HG03439 (cell line): Measurements from ENCODE around the gene CDCA4.

Experiments used
- ATAC-seq: cut with Tn5 transposase; IDR thresholded peaks from one replicate; pipeline ENCODE4 v1.9.1; 2021; ENCODE audit warnings: mild to moderate bottlenecking, moderate library complexity; ENCODE audit not compliant: unreplicated experiment

Gene CDCA4

DNA sequence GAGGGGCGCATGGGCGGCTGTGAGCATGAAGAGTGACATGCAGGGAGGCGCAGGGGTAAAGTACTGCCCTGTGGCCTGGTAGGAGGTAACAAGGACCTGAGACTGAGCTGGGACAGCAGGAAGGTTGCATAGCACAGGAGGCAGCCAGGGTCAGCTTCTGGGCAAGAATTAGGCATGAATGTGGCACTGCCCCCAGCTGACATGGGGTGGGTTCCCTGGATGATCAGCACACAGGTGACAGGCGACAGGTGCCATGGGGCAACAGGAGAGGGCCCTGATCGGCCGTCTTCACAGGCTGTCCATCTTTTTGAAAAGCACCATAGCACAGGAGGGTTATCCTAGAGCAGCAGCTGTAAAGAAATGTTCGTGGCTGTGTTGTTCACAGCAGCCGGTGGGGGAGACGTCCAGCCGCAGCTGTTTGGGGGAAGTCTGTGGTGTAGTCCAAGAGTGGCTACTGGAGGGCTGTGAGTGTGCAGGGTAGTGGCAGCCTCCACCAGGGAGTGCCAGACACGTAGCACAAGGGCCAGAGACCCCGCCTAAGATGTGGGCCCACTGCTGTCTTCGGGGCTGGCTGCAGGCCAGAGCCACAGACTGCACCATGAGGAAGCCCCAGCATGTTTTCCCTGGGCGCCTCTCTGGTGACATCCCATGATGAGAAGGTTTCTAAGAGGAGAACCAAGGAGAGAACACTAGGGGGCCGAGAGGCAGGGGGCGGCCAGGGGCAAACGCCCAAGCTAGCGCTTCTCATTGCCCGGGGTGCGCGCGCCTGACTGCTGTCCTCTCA lies 26.9 kb downstream of the CDCA4 start:
- no peak for ATAC-seq

DNA sequence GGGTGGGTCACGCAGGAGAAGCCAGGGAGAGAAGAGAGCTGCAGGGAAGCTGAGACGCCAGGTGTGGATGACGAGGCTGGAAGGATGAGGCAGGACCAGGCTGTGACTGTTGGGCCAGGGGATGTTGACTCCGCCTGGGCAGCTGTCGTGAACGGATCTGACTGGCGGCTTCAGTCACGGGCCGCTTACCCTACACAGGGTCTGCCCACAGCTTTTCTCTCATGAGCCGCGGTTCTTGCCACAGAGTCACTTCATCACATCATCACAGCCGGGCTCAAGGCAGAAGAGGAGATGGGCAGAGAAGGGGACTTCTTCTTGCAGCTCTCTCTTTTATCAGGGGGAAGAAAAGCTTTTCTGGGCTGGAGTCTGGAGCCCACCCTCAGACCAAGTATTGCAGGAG lies 27.6 kb downstream of the CDCA4 start:
- no peak for ATAC-seq

DNA sequence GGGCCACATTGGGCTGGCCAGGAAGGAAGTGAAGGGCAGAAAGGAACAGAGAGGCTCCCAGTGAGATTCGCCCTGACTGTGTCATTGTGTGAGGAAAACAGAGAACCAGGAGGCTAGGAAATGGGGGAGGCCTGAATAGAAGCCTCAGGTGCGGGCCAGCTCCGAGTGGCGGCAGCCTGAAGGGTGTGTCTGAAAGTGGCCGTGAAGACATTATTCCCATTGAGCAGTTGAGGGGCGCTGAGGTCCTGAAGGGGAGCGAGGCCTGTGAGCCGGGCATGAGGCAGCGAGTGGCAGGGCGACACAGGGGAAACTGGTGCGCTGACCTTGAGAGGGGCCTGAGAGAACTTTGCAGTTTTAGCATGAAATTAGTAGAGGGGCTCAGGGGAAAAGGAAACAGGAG lies 28.4 kb downstream of the CDCA4 start:
- ATAC-seq = no peak

DNA sequence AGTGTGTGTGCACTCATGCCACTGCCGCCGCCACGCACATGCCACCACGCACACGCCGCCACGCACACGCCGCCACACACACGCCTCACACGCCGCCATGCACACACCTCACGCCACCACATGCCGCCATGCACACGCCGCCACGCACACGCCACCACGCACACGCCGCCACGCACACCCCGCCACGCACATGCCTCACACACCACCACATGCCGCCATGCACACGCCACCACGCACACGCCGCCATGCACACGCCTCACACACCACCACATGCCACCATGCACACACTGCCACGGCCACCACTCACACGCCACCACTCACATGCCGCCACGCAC lies 29.0 kb downstream of the CDCA4 start:
- ATAC-seq = no peak

DNA sequence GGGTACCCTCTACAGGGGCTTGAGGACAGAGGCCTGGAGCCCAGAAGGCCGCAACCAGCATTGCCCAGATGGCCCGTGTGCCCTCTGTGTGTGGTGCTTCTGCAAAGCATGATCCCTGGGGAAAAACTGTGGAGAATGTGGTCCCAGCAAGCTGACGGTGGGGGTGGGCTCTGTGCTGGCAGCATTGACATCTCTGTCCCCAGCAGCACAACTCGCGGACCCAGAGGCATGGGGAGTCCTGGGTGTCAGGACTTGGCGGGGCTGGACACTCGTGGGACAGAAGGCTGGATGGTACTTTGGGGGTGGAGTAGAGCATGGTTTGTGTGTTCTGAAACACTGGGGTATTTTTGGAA lies 31.0 kb downstream of the CDCA4 start:
- ATAC-seq = no peak

DNA sequence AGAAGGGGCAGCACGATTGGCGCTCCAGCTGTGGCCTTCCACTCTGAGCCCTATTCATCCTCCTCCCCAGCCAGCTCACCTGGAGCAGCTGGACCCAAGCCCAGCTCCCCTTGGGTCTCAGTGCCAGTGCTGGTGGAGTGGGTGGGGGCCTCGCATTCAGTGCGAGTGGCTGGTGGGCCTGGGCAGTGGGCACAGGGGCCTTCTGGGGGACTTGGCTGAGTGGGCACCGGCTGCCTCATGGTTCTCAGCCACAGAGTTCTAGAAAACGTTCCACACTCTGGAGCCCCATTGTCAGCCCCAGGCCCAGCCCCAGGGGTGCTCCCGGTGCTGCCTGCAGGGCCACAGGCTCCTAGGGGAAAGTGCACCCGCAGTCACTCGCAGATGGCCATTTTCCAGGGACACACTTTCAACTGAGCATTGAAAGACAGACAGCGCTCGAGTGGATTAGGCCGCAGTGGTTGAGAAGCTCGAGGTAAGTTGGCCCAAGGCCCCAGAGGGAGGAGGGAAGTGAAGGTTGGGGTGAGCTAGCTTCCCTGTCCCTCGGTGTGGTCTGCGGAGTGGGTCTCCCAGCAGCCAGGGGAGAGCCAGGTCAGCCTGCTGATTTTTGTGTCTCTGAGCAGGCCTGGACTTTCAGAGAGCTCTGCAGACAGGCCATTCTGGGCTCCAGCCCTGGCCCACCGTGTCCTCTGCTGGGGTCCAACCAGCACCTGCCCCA lies 31.5 kb downstream of the CDCA4 start:
- no peak for ATAC-seq

DNA sequence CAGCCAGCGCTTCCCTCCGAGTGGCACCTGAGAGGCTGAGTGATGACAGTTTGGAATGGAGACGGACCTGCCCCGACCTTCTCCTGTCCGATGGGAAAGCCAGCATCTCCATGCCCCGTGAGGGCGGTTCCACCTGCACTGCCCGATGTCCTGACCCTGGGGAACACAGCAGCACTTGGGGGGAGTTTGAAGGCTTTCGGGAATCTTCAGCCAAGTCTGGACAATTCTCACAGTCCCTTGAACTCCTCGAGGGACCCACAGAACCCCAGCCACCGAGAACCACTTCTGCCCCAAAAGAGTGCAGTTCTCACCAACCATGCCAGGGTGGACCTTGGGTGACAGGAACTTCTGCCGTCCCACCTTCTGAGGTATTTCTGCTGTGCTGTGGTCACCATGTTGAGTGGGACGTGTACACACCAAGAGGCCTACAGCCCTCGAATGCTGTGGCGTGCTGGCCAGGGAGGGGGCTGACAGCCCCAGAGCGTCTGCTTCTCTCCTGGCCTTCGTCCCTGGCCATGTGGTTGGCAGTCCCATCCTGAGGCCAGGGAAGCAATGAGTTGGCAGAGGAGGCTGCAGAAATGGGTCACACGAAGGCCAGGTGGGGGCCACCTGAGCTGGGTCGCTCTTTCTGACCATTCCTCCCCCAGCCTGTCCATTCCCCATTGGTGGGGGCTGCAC lies 34.3 kb downstream of the CDCA4 start:
- ATAC-seq = no peak

DNA sequence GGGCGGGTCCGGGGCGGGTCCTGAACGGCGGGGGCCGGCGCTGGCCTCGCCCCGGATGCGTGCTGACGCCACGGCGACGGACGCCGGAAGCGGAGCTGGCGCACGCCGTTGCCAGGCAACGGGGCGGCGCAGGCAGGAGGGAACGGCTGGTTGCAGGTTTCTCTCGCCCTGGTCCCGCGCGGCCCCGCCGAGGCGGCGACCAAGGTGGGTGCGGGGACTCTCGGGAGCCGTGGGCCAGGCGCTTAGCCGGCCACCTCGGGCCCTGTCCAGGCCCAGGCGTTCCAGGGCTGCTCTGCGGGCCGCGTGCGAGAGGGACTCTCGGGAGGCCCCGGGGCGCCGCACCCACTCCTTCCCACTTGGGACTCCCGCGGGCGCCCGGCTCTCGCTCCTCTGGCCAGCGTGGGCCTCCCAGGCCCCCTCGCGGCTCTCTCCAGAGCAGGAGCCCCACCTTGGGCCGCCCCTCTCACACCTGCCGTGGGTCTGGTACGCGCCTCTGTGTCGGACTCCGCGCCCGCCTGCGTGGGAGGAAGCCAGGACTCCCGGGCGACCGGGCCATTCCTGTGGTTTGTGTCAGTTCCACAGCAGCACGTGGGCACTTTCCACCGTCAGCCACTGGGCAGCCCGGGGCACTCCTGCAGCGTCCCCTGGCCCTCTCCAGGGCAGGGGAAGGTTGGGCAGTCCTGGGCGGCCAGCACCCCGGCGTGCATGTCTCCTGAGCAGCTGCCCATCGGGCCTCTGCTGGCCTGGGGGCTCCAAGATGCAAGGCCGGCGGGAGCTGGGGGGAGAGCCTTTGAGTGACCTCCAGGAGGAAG lies 35.0 kb downstream of the CDCA4 start, which contains the start of gene CLBA1:
Gene CLBA1, plus strand, starts transcription at position 114 of the 812 bp plus-strand sequence. Its CDS starts 644 bp downstream, at position 758.
- peak; percentile 92 for ATAC-seq

DNA sequence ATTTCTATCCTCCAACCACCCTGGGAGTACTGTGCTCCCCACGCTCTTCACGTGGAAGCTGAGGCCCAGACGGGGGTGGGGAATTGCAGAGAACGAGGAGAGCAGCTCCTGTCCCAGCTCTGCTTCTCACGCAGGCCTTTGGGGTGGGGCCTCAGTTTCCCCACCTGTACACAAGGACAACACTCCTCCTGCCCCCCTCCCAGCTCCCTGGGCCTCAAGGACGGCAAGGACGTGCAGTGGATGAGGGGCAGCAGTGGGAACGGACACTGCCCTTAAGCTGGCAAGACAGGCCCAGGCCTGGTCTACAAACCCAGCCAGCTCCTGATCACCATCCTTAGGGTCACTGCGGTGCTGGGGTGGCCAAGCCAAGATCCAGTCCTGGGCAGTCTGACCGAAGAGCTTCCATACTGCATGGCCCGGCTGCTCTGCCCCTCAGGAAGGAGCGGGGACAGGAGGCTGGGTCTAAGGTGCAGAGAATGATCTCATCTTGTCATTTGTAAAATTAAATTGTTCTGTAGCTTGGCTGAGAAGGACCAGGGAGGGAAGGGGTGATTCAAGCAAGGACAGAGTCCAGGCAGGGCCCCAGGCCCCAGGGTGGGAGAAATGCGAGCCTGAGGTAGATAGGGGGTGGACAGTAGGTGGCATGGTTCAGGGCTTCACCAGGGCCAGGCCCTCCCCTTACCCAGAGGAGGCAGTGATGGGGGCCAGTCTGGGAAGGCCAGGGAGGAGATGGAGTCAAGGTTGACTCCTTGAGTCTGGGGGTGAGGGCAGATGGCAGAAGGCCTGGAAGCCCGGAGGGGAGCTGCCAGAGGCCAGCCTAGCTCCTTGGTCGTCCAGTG lies 36.6 kb downstream of the CDCA4 start:
- no peak for ATAC-seq

DNA sequence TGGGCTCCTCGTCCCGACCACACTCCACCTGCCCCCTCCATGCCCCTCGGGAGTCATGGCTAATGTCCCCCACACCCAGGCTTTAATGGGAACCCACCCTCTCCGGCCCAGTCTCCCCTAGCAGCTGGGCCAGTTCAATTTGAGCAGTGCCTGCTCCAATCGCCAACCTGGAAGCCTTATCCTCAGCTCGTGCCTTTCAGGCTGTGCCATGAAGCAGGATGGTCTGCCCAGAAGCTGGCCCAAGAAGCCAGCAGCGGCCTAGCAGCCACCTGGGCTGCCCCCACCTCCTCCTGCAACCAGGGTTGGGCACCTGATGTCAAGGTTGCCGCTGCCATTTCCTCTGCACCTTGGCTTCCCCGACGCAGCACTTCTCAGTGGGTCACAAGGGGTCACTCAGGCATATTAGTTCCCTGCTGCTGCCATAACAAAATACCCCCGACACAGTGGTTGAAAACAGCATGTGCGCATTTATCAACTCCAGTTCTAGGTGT lies 37.6 kb downstream of the CDCA4 start:
- ATAC-seq = no peak

DNA sequence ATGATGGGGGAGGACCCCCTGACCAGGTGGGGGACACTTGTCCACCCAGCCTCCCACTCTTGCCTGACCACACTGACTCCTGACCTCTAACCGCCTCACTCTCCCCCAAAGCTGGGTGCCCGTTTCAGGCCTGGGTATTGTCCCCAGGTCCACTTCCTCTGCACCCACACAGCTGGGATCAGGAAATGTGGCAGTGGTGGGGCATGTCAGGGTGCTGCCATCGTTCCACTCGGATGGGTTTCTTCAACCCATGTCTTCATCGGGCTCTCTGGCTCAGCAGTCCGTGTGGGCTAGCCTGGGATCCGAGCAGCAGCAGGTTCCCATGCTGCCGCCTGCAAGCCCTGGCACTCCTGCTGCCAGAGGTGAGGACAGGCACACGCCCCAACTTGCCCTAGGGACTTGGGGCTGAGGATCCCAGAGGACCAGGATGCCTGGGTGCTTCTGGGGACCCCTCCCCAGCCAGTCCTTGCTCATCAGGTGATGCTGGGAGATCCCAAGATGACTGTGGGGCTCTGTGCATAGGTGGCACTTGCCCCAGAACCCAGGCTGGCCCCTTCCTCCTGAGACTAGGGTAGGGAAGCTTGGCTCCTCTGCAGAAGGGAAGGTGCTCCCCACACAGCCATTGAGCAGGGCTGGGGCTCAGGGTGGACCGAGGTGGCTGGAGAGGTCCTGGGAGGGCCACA lies 38.2 kb downstream of the CDCA4 start:
- no peak for ATAC-seq

DNA sequence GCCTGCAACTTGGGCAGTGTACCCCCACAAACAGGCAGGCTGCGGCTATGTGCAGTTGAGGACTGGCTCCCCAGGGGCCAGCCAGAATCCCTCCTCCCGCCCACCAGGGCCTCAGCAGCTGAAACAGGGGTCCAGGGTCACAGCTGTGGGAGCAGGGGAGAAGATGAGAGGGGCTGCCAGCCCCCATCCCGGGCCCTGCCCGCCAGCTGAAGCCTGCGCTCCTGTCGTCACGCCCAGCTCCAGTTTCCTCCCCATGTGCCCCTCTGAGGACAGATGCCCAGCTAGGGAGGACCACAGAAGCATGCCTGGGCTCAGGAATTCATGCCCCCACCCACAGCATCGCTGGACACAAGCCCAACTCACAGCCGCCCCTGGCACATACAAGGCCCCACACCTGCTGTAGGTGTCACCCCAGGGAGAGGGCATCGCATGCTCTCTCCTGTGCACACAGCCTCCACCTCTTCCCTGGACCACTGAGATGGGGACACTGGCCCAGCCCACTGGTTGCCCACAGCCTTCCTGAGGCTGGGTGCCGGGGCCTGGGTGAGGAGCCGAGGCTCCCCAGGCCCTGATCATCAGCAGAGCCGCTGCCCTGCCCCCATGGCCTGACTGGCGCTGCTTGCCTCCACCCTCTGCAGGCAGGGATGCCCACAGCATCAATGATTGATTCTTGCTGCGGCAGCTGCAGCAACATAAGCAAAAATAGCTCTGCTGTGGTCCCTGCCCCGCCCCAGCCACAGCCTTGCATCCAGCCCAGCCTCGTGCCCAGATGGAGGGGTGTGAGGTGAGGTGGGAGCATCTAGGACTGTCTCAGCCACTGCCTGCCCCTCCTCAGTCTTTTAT lies 39.0 kb downstream of the CDCA4 start:
- no peak for ATAC-seq

DNA sequence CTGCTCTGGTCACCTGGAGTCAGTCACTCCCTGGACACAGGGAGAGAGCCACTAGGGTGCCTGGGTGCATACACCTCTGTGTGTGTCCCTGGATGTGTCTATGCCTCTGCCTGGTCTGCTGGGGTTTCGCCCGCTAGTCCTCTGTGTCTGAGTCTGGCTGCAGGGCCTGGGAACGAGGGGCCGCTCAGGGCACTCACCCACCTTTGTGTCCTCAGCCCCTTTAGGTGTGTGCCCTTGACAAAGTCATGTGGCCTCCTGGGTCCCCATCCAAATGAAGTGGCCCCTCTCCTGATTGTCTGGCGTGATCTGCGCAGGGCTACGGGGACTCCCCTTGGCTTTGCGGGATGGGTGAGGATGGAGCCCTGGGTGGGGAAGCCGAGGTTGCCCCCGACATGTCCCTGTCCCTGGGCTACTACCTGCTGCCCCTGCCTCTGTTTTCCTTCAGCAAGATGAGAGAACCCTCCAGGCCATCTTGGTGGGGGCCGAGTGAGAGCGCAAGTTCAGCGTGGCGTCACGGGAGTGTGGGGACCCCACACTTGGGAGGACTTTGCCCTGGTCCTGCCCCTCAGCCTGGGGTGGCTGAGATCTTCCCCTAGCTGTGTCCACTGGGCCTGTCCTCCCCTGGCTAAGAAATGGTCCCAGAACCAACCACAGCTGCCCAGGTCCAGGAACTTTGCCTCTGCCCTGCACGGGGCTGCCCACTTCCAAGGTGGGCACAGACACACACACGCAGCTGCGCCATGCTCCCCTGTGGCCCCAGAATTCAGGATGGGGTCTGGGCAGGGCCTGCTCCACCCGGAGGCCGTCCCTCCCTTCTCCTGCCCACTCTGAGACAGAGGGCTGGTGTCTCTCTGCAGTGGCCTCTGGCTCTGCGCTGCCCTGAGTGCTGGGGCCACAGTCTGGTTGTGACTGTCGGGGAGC lies 40.0 kb downstream of the CDCA4 start:
- ATAC-seq = no peak

DNA sequence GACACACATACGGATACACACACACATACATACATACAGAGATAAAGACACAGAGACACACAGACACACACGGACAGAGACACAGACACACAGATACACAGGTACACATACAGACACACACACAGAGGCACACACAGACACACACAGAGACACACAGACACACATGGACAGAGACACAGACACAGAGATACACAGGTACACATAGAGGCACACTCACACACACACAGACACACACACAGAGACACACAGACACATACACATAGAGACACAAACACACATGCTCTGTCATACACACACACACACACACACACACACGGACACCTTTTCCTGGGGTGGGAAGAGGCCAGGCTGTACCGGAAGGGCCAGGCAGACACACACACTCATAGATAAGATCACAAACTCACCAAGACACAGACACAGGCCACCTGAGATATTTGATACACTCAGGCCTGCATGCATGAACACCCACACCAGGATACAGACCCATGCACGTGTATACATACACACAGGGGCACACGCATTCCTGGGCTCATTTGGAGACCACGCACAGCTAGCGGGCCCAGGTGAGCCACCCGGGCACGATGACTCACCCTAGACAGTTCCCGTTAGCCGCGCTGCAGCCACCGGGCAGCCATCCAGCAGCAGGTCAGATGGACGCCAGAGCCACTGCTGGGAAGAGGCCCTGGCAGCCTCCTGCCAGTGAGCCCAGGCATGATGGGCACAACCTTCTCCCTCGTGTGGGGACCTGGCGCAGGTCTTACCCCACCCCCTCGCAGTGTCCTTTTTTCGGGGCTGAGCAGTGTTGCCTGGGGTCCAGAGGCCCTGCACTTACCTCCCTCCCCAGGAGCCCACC lies 40.9 kb downstream of the CDCA4 start:
- ATAC-seq = no peak

DNA sequence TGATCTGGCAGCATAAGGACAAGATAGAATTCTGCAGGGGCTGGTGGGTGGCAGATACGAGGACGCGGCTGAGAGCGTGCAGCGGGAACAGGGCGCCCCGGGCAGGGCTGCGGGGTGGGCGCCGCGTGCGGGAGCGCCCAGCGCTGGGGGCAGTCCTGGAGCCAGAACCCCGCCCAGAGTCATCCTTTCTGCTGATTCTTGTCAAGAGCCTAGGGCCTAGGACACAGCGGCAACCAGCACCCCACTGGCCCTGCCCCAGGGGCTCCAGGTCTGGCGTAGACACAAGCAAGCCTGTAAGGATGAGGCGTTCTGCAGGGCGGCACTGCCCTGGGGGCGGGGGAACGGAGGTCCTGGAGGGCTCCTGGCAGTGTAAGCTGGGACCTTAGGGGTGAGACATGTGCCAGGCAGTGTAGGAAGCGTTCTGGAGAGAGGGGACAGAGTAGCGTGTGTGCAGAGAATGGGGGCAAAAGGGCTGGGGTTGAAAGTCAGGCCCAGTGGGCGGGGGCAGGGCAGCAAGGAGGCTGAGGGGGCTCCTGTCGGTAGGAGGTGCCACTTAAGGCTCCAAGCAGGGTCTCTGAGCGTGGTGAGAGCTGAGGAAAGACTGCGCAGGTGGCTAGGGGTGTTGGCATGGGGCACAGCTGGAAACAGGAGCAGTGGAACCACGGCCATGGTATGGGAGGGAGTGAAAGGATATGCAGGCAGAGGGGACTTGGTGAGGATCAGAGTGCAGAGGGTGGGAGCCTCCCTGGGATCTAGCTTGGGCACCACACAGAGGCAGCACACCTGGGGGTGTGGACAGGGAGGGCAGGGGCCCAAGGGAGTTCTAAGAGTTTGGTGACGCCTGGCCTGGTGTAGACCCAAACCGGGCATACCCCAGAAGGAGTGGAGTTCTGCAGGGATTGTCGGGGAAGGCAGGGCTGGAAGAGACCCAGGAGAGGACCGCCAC lies 41.9 kb downstream of the CDCA4 start:
- ATAC-seq = no peak
